ENCODE data around the gene ATG12.
A peak's percentile ranks its signal among the peaks of the same experiment; 100 is the strongest.

The ATG12 gene

GRCh38 chr5:115842952-115843351, 1.6 kb upstream of the ATG12 start:
- no peaks in the 10 kb centered on the region for H3K9me3 ChIP-seq (ENCODE audit: insufficient read depth, low read depth, low read length)
- H3K4me2 ChIP-seq (ENCODE audit: low read depth, low read length, poor library complexity, severe bottlenecking), result peak overlapping the region; percentile 90
- H3K9me2 ChIP-seq (replicated peaks; ENCODE audit: low read depth, low read length), result no peaks in the 10 kb centered on the region
- H3K79me2 ChIP-seq (ENCODE audit: insufficient read depth, low read length), result peaks cover 83% of the 10 kb centered on the region
- no peak overlapping the region for H2AFZ ChIP-seq (ENCODE audit: low read length)
- no peak for TF ChIP-seq EZH2phosphoT487 (IDR thresholded peaks at IDR 0.05; ENCODE audit: borderline replicate concordance)
- no peak for TF ChIP-seq CTCF (conservative IDR thresholded peaks at IDR 0.05; ENCODE audit: low read length)
- H4K20me1 ChIP-seq (ENCODE audit: insufficient read depth, low read length, poor library complexity, severe bottlenecking), result peaks cover 40% of the 10 kb centered on the region
- H3F3A ChIP-seq (ENCODE audit: low read depth), result no peaks in the 10 kb centered on the region
- H3K4me1 ChIP-seq (ENCODE audit: insufficient read depth, low read length, poor library complexity, severe bottlenecking), result peaks cover 18% of the 10 kb centered on the region
- peak overlapping the region; percentile 84 for H3K9ac ChIP-seq (ENCODE audit: low read depth, low read length, poor library complexity, severe bottlenecking)
- no peaks in the 10 kb centered on the region for H3K27me3 ChIP-seq (ENCODE audit: insufficient read depth, low read length, poor library complexity, severe bottlenecking)
- H3K36me3 ChIP-seq (ENCODE audit: insufficient read depth, low read length), result no peaks in the 10 kb centered on the region
- H3K4me3 ChIP-seq (ENCODE audit: low read length, poor library complexity, severe bottlenecking), result peak overlapping the region; percentile 93

DNA sequence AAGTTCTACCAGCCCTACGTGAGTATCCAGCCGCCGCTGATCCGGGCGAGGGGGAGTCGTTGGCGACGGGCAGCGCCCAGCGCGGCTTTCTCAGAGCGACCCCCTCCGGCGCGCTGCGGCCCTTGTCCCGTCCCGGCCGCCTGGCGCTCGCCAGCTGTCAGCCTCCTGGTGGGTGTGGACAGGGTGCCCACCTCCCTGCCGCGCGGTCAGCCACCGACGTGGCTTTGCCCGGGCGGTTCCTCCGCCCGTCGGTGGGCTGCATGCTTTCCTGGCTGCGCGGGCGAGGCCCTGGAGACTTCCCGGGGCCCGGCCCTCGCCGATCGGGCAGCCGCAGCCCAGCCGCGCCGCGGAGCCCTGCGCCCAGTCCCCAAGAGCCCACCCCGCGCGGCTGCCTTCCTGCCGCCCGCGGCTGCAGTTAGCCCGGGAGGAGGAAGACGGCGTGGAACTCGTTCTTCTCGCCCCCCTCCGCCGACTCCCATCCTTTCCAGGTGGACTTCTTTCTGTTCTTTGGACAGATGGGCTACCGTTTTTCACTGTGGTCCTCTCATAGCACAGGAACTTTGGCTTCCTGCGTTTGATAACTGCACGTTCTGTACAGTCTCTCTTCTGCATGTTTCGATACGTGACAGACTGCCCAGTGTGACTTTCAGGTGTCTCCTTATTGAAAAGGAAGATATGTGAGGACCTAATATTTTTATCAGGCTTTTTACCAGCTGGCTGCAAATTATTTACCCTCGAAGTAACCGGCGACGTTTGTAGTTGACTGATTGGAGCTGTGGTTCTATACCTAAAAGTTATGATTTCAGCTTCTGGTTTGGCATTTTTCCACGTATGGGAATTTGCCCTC, 947 bp upstream of the ATG12 start:
- no peaks in the 10 kb centered on the region for H3K27me3 ChIP-seq (ENCODE audit: insufficient read depth, low read length, poor library complexity, severe bottlenecking)

DNA sequence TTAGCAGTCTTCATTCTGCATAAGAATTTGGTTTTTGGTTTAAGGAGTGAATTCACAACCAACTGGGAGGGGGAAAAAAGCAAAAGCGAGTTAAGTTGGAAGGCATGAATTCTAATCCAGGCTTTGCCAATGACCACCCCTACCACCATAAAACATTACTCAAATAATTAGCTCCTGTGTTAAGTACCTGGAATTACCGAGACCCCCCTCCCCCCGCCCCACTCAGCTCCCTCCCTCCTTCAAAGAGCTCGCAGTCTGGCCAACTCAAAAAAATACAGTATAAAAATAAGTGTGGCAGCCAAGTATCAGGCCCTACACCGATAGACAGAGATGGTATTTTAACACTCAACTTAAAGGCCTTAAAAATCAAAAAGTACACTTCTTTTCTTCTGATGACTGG, 492 bp downstream of the ATG12 start:
- H3K4me2 ChIP-seq (ENCODE audit: low read depth, low read length, poor library complexity, severe bottlenecking), result peak overlapping the region; percentile 89
- H4K20me1 ChIP-seq (ENCODE audit: insufficient read depth, low read length, poor library complexity, severe bottlenecking), result peaks cover 45% of the 10 kb centered on the region
- peaks cover 80% of the 10 kb centered on the region for H3K79me2 ChIP-seq (ENCODE audit: insufficient read depth, low read length)
- 0 out of 2 replicates have a peak overlapping the region, but pooled peaks have one; percentile 89 for H2AFZ ChIP-seq (ENCODE audit: low read length)
- no peaks in the 10 kb centered on the region for H3F3A ChIP-seq (ENCODE audit: low read depth)
- H3K36me3 ChIP-seq (ENCODE audit: insufficient read depth, low read length), result peaks cover 13% of the 10 kb centered on the region; the same call in 1 of the 2 replicates
- peak overlapping the region; percentile 84 for H3K9ac ChIP-seq (ENCODE audit: low read depth, low read length, poor library complexity, severe bottlenecking)
- peak overlapping the region; percentile 93 for H3K4me3 ChIP-seq (ENCODE audit: low read length, poor library complexity, severe bottlenecking)
- no peaks in the 10 kb centered on the region for H3K27me3 ChIP-seq (ENCODE audit: insufficient read depth, low read length, poor library complexity, severe bottlenecking)
- peaks cover 12% of the 10 kb centered on the region for H3K4me1 ChIP-seq (ENCODE audit: insufficient read depth, low read length, poor library complexity, severe bottlenecking)
- no peak for TF ChIP-seq CTCF (conservative IDR thresholded peaks at IDR 0.05; ENCODE audit: low read length)
- no peak for TF ChIP-seq EZH2phosphoT487 (IDR thresholded peaks at IDR 0.05; ENCODE audit: borderline replicate concordance)
- no peaks in the 10 kb centered on the region for H3K9me3 ChIP-seq (ENCODE audit: insufficient read depth, low read depth, low read length)
- no peaks in the 10 kb centered on the region for H3K9me2 ChIP-seq (replicated peaks; ENCODE audit: low read depth, low read length)

More for the DNA sequence above, 947 bp upstream of the ATG12 start:
- peak overlapping the region; percentile 90 for H3K4me2 ChIP-seq (ENCODE audit: low read depth, low read length, poor library complexity, severe bottlenecking)
- H3K9ac ChIP-seq (ENCODE audit: low read depth, low read length, poor library complexity, severe bottlenecking), result peak overlapping the region; percentile 84
- TF ChIP-seq CTCF (conservative IDR thresholded peaks at IDR 0.05; ENCODE audit: low read length), result peak; percentile 29
- no peak for TF ChIP-seq EZH2phosphoT487 (IDR thresholded peaks at IDR 0.05; ENCODE audit: borderline replicate concordance)
- no peaks in the 10 kb centered on the region for H3K9me2 ChIP-seq (replicated peaks; ENCODE audit: low read depth, low read length)
- H3K4me3 ChIP-seq (ENCODE audit: low read length, poor library complexity, severe bottlenecking), result peak overlapping the region; percentile 93
- peaks cover 3% of the 10 kb centered on the region; the same call in 1 of the 2 replicates for H3K36me3 ChIP-seq (ENCODE audit: insufficient read depth, low read length)
- no peaks in the 10 kb centered on the region for H3F3A ChIP-seq (ENCODE audit: low read depth)
- H3K9me3 ChIP-seq (ENCODE audit: insufficient read depth, low read depth, low read length), result no peaks in the 10 kb centered on the region
- H3K79me2 ChIP-seq (ENCODE audit: insufficient read depth, low read length), result peaks cover 87% of the 10 kb centered on the region
- H2AFZ ChIP-seq (ENCODE audit: low read length), result peak overlapping the region; percentile 89
- peaks cover 19% of the 10 kb centered on the region for H3K4me1 ChIP-seq (ENCODE audit: insufficient read depth, low read length, poor library complexity, severe bottlenecking)
- peaks cover 47% of the 10 kb centered on the region for H4K20me1 ChIP-seq (ENCODE audit: insufficient read depth, low read length, poor library complexity, severe bottlenecking)
